ENCODE data around the gene ZNF175.

ZNF175 gene

GRCh38 chr19:51550848-51551672 lies 20.0 kb upstream of the ZNF175 start:
- peak in 1 of 2 experiments; percentile 23 for DNase-seq

GRCh38 chr19:51551673-51552432 lies 19.2 kb upstream of the ZNF175 start:
- DNase-seq = no peak

GRCh38 chr19:51552608-51552995 lies 18.5 kb upstream of the ZNF175 start:
- DNase-seq = no peak

- peak in 1 of 2 experiments; percentile 22 for DNase-seq
Observed at GRCh38 chr19:51552996-51553725, 17.9 kb upstream of the ZNF175 start.

GRCh38 chr19:51559240-51559639 lies 11.8 kb upstream of the ZNF175 start:
- no peak for DNase-seq

GRCh38 chr19:51560339-51560738 lies 10.7 kb upstream of the ZNF175 start:
- DNase-seq = no peak

- no peak for DNase-seq
Observed at GRCh38 chr19:51564791-51565190, 6.3 kb upstream of the ZNF175 start.

GRCh38 chr19:51565583-51565982 lies 5.5 kb upstream of the ZNF175 start:
- DNase-seq = no peak

GRCh38 chr19:51566489-51567100 lies 4.5 kb upstream of the ZNF175 start:
- no peak for DNase-seq

GRCh38 chr19:51567583-51567982 lies 3.5 kb upstream of the ZNF175 start:
- DNase-seq = no peak

- DNase-seq = no peak
Observed at GRCh38 chr19:51568456-51568855, 2.6 kb upstream of the ZNF175 start.

GRCh38 chr19:51571599-51571998 lies 516 bp downstream of the ZNF175 start:
- DNase-seq = no peak

GRCh38 chr19:51572410-51572809 lies 1.3 kb downstream of the ZNF175 start:
- no peak for DNase-seq

- DNase-seq = no peak
Observed at GRCh38 chr19:51572908-51573307, 1.8 kb downstream of the ZNF175 start.

GRCh38 chr19:51573331-51573730 lies 2.2 kb downstream of the ZNF175 start:
- no peak for DNase-seq

GRCh38 chr19:51576850-51577249 lies 5.8 kb downstream of the ZNF175 start:
- no peak for DNase-seq

GRCh38 chr19:51586103-51586728 lies 15.1 kb downstream of the ZNF175 start:
- no peak for DNase-seq

GRCh38 chr19:51586799-51587198 lies 15.7 kb downstream of the ZNF175 start:
- no peak for DNase-seq

GRCh38 chr19:51587264-51588191 lies 16.4 kb downstream of the ZNF175 start:
- DNase-seq = no peak

- DNase-seq = no peak
Observed at GRCh38 chr19:51589511-51589910, 18.4 kb downstream of the ZNF175 start.

- DNase-seq = no peak
Observed at GRCh38 chr19:51590441-51590840, 19.4 kb downstream of the ZNF175 start.
